ENCODE results near the gene FNDC3B. TPM values are rescaled to one million over a fixed set of nuclear protein-coding genes. Genes with fewer than 3 reads are reported as not detected.

FNDC3B gene
- total RNA-seq, 1 donor from 2014 or later: 153 TPM

DNA sequence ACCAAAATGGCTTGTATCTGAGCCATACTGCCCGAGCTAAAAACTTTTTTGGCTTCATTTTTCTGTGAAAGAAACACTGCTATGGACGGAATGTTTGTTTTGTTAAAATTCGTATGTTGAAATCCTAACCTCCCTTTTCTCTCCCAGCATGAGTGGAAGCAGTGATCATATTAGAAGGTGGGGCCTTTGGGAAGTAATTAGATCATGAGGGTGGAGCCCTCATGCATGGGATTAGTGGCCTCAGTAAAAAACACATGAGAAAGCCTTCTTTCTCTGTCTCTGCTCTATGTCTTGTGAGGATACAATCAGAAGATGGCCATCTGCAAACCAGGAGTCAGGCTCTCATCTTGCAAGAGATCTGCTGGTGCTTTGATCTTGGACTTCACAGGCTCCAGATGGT is 7.4 kb upstream of the FNDC3B start:
- H3K4me3 ChIP-seq: no peak overlapping the region
- ATAC-seq (no peak), DNase-seq (no peak)
- intact Hi-C loops (cut with DNase I): no loop called here
- TF ChIP-seq, protein P1, sequence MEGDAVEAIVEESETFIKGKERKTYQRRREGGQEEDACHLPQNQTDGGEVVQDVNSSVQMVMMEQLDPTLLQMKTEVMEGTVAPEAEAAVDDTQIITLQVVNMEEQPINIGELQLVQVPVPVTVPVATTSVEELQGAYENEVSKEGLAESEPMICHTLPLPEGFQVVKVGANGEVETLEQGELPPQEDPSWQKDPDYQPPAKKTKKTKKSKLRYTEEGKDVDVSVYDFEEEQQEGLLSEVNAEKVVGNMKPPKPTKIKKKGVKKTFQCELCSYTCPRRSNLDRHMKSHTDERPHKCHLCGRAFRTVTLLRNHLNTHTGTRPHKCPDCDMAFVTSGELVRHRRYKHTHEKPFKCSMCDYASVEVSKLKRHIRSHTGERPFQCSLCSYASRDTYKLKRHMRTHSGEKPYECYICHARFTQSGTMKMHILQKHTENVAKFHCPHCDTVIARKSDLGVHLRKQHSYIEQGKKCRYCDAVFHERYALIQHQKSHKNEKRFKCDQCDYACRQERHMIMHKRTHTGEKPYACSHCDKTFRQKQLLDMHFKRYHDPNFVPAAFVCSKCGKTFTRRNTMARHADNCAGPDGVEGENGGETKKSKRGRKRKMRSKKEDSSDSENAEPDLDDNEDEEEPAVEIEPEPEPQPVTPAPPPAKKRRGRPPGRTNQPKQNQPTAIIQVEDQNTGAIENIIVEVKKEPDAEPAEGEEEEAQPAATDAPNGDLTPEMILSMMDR (IDR thresholded peaks at IDR 0.05): no peak
- peaks cover 7% of the 10 kb centered on the region for H3K4me1 ChIP-seq
- H3K9me3 ChIP-seq: no peaks in the 10 kb centered on the region
- no peak overlapping the region for H3K27ac ChIP-seq
- H3K27me3 ChIP-seq (ENCODE audit: low read depth): no peaks in the 10 kb centered on the region
- no peaks in the 10 kb centered on the region for H3K36me3 ChIP-seq

DNA sequence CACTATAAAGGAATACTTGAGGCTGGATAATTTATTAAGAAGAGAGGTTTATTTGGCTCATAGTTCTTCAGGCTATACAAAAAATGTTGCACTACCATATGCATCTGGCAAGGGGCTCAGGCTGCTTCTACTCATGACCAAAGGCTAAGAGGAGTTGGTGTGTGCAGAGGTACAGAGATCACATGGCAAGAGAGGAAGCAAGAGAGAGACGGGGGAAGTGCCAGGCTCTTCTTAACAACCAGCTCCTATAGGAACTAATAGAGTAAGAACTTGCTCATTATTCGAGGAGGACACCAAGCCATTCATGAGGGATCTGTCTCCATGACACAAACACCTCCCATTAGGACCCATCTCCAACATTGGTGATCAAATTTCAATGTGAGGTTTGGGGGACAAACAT is 6.0 kb upstream of the FNDC3B start:
- H3K4me3 ChIP-seq: no peak overlapping the region
- TF ChIP-seq, protein P1 (IDR thresholded peaks at IDR 0.05): no peak
- H3K27ac ChIP-seq: no peak overlapping the region
- H3K4me1 ChIP-seq: peaks cover 9% of the 10 kb centered on the region
- H3K36me3 ChIP-seq: no peaks in the 10 kb centered on the region
- H3K9me3 ChIP-seq: no peaks in the 10 kb centered on the region
- ATAC-seq (peak; percentile 27 to 57), DNase-seq (no peak)
- intact Hi-C loops (cut with DNase I): no loop called here
- H3K27me3 ChIP-seq (ENCODE audit: low read depth): no peaks in the 10 kb centered on the region

DNA sequence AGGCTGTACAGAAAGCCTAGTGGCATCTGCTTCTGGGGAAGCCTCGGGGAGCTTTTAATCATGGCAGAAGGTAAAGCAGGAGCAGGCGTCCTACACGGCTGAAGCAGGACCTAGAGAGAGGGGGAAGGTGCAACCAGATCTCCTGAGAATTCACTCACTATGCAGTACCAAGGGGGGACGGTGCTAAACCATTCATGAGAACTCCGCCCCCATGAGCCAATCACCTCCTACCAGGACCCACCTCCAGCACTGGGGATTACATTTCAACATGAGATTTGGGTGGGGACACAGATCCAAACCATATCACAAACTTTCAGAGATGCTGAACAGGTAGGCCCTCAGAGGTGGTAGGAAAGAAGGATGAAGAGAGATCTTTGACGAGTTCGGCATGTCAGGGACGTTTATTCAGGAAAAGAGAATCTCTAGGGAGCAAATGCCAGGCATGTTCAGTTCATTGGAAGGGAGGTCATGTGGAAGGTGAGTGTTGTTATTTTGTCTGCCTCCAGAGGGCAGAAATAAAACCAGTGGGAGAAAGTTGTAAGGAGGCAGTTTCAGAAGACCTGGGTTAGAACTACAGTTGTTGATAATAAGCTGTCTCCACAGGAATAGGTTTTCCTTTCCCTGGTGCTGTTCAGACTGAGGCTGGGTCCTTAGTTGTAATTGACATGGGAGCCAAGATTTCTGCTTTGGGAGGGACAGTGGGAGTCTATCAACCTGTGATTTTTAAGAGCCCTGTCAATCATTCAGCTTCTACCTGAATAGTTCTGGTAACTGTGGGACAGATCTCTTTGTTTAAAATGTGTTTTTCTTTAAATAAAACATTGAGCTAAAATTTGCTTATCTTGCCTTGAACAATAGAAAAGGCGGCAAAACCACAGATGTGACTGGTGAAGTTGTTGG is 4.3 kb upstream of the FNDC3B start:
- no peak overlapping the region for H3K27ac ChIP-seq
- peaks cover 11% of the 10 kb centered on the region for H3K4me1 ChIP-seq
- DNase-seq (no peak), ATAC-seq (no peak)
- H3K36me3 ChIP-seq: no peaks in the 10 kb centered on the region
- TF ChIP-seq, protein P1 (IDR thresholded peaks at IDR 0.05): peak; percentile 52
- intact Hi-C loops (cut with DNase I): no loop called here
- no peaks in the 10 kb centered on the region for H3K9me3 ChIP-seq
- no peaks in the 10 kb centered on the region for H3K27me3 ChIP-seq (ENCODE audit: low read depth)
- no peak overlapping the region for H3K4me3 ChIP-seq

DNA sequence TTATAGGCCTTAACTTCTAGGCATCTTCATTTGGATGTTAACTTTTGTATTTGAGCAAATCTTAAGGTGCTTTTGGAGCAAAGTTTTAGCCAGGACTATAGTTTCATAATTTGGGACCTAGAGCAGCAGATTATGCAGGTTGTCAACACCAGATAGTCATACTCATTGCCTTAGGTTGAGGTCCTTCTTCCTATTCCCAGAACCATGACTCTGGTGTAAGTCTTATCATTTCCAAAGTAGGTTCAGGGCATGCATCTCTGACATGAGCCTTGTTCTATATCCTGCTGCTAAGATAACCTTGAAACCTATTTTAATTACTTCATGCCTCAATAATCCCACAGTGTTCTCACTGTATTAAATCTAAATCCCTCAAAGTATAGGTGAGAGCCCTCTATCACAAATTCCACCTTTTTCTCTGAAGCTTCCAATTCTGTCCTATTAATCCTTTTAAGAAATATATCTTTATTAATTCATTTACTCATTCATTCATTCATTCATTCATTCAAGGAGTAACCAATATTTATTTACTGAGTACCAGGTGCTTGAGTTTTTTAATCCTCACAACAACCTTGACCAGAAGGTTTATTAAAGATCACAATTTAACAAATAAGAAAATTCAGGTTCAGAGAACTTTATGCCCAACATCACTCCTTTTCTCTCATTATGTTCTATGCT is 2.7 kb upstream of the FNDC3B start:
- TF ChIP-seq, protein P1 (IDR thresholded peaks at IDR 0.05): no peak
- no peak for DNase-seq
- no peak overlapping the region for H3K27ac ChIP-seq
- no peak for ATAC-seq
- H3K27me3 ChIP-seq (ENCODE audit: low read depth): no peaks in the 10 kb centered on the region
- H3K4me1 ChIP-seq: peaks cover 14% of the 10 kb centered on the region
- H3K4me3 ChIP-seq: no peak overlapping the region
- no peaks in the 10 kb centered on the region for H3K9me3 ChIP-seq
- intact Hi-C loops (cut with DNase I): no loop called here
- H3K36me3 ChIP-seq: no peaks in the 10 kb centered on the region

DNA sequence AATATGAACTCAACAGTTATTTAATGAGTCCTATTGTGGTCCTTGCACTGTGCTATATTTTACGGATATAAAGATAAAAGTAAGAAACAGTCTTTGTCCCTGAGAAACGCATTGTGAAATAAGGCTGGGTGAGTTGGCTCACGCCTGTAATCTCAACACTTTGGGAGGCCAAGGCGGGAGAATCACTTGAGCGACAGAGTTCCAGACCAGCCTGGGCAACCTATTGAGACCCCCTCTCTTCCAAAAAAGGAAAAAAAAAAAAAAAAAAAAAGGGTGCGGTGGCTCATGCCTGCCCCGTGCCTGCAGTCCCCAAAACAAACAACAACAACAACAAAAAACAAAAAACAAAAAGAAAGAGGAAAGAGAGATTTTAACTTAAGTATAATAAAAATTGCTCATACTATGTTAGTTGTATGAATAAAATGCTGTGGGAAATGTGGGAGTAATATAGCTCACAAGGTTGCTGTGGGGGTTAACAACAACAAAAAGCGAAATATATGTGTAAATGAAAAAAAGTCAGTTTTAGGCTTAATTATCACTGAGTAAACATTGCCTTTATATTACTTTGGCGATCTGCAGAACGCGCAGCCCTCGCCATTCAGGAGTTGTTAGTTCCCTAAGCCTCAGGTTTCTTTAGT is 461 bp upstream of the FNDC3B start:
- peak overlapping the region; percentile 97 for H3K27ac ChIP-seq
- DNase-seq (no peak), ATAC-seq (no peak)
- H3K27me3 ChIP-seq (ENCODE audit: low read depth): no peaks in the 10 kb centered on the region
- H3K9me3 ChIP-seq: no peaks in the 10 kb centered on the region
- intact Hi-C loops (cut with DNase I): no loop called here
- TF ChIP-seq, protein P1 (IDR thresholded peaks at IDR 0.05): no peak
- peaks cover 34% of the 10 kb centered on the region for H3K4me1 ChIP-seq
- H3K36me3 ChIP-seq: no peaks in the 10 kb centered on the region
- peak overlapping the region; percentile 90 for H3K4me3 ChIP-seq
